H1 (cell line): ENCODE results near the gene RNASE12. TPM values are rescaled to one million over a fixed set of nuclear protein-coding genes. Genes with fewer than 3 reads are reported as not detected.

Experiments used
- BACH1 ChIP-seq: IDR thresholded peaks from 2 replicates; pipeline ENCODE4 v1.6.1; 2012; ENCODE audit warnings: low read length, improper control_type of control experiment
- polyA plus RNA-seq, 7 experiments: library from polyadenylated mRNA; depleted of rRNA in 3 of 7; stranded (reverse) in 5 of 7; unstranded in 2 of 7; fragments of >200 nt in 5 of 7; fragments of 200-250 nt in 2 of 7; gene quantifications; 1 replicate in 5 of 7; 2 replicates in 1 of 7; 4 replicates in 1 of 7; pipeline versions ENCODE4 v1.2.1 to v1.2.3, GENCODE V29; 2011 to 2013; ENCODE audit warnings: missing spikeins in 2 of 7, mixed read lengths in 2 of 7
- total RNA-seq: library from RNA; stranded (reverse); fragmentation: NEBNext Ultra II Directional; extraction: Animal tissue kit (Norgen Biotek cat#: 25700); gene quantifications from 2 replicates; pipeline ENCODE4 v1.2.1, GENCODE V29; 2021

The RNASE12 gene
- total and polyA plus RNA-seq, 2 of the 8 experiments (the other 6 are each of a cell fraction or from before 2014, with no cell fraction given), result not detected

- TF ChIP-seq BACH1, result no peak
Measured at GRCh38 chr14:20608383-20609110, 17.4 kb upstream of the RNASE12 start (continued).
